Smooth muscle cell of the brain vasculature (primary cell): Measurements from ENCODE around the gene COX7A2L.
"Not testable (repeated sequence)": the region's sequence is repeated elsewhere in the genome, so short reads cannot be mapped to it uniquely, and the experiment has no call there.

Experiments used
- DNase-seq: peaks from one replicate; pipeline ENCODE4 v3.0.0-alpha.2; 2012; ENCODE audit warnings: low read depth, low spot score

The COX7A2L gene

DNA sequence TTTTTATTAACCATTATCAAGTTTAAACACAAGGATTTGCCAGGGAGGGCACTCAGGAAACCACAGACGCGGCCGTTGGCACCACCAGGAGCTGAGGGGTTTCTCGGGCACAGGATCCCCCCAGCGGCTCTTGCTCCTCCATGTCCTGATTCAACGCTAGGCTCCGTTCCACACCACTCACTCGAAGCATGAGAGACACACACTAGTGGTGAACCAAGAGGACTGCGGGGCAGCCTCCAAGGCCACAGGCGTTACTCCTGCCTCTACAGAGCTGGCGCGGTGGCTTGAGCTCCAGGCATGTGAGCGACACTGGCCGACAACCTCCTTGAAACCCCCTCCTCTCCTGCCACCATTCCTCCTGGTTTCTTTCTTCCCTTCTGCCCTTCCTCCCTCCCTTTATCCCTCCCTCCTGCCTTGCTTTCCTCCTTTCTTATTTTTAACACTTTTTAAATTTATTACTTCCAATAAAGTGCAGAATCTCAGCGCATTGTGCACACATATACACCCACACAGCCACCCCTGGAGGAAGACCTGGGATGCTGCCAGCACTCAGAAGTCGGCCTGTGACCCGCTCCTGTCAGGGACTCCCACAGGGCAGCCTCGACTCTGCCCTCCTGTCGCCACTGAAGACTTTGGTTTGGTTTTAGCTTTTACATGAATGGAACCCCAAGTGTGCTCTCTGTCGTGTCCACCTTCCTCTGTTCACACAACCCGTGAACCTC is 21.7 kb downstream of the COX7A2L start:
- DNase-seq: no peak

GRCh38 chr2:42338567-42339190 is 22.3 kb downstream of the COX7A2L start:
- no peak for DNase-seq

DNA sequence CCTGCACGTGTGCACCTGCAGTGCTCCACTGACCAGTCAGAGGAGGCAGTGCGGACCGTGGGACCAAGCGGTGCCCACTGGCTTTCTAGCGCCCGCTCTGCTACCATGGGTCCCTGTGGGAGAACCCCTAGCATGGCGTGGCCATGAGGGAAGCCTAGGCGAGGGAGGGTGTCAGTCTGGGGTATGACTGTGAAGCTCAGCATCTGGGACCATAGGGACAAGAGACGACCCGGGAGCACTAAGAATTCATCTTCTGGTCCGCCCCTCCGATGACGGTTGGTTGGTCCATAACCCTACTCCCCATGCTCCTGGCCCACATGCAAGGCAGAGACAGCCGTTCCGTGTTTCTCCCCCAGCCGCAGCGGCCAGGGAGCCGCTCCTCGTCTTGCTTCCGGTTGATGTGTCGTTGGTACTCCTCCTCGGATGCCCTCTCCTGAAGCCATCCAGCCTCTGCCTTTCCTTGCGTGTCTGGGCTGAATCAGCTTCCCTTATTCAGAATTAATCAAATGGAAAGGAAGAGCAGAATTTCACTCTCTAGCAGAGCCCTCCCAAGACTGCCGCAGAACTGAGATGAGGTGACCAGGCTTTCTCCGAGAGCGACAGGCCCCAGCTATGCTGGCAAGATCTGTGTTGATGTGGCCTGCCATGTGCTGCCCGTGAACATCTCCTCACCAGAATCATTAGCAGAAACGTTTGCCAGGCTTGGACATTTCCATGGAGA is 23.0 kb downstream of the COX7A2L start:
- no peak for DNase-seq

DNA sequence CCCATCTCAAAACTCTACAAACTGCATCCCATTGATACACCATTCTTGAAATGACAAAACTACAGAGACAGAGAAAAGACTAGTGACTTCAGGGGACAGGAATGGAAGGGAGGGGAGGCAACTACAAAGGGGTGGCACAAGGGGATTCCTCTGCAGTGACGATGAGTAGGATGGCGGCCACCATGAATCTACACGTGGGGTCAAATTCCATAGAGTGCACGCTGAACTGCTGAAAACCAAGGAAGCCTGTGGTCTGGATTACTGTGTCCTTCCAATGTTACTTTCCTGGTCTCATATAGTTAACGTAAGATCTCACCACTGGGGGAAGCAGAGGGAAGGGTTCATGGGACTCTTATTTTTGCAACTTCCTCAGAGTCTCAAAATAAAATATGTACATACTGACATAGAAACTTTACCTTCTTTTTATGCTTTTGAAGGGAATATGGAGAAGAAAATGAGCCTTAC is 23.6 kb downstream of the COX7A2L start:
- no peak for DNase-seq

GRCh38 chr2:42336361-42336965 is 24.6 kb downstream of the COX7A2L start:
- DNase-seq: no peak

DNA sequence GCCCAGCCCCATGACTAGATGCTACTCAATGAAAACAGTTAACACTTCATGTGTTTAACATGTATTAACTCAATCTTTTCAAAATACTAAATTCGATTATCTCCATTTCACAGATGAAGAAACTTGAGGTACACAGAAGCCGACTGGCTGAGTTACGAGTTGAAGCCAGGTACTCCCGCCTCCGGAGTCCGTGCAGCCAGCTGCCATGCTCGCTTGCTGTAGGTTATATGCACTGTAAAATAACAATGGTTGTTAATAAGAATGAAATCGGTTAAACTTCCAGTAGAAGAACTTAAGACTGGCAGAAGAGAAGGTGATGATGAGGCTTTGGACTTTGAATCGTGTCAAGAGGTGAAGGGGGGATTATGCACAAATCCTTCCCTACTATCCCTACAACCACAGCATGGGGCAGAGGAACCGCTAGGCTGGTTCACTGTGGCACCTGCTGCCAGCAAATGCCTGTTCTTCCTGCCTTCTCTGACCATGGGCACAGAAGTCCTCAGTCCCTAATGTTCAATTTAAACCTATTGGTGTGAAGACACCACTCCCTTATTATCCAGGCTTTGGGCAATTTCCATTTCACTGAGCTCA is 25.4 kb downstream of the COX7A2L start:
- DNase-seq: no peak

- not testable (repeated sequence) for DNase-seq
These were observed 26.2 kb downstream of the COX7A2L start for GRCh38 chr2:42334865-42335264.

DNA sequence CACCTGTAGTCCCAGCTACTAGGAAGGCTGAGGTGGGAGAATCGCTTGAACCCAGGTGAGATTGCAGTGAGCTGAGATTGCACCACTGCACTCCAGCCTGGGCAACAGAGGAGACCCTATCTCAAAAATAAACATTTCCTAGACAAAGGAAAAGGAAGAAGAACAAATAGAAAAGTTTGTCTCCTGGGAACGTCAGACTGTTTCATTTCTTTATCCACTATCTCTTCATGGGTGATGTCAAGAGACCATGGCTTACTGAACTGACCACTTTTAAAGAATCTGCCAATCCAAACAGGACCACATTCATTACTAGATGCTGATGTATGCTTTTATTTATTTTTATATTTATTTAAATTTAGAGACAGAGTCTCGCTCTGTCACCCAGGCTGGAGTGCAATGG is 26.8 kb downstream of the COX7A2L start:
- DNase-seq: no peak

- DNase-seq: no peak
These were observed 27.4 kb downstream of the COX7A2L start for GRCh38 chr2:42333579-42333978.

- no peak for DNase-seq
These were observed 28.4 kb downstream of the COX7A2L start for GRCh38 chr2:42332575-42332974.

GRCh38 chr2:42331569-42332284 is 29.3 kb downstream of the COX7A2L start:
- no peak for DNase-seq

- no peak for DNase-seq
These were observed 31.3 kb downstream of the COX7A2L start for GRCh38 chr2:42329736-42330135.

DNA sequence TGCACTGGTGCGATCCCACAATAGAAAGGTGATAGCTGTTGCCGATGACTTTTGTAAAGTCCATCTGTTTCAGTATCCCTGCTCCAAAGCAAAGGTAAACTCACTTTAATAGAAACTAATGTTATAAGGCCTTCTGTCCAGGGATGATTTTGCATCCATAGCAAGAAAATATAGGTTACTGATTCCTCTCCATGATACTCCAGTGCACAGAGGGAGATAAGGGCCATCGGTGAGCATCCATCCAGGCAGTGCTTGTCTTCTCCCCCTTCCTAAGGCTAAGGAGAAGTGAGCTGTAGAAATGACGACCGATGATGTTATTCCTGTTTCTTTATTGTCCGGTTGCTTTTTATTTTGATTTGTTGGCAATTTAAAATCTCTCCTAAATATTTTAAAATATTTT is 32.1 kb downstream of the COX7A2L start:
- no peak for DNase-seq

GRCh38 chr2:42328148-42328833 is 32.7 kb downstream of the COX7A2L start:
- no peak for DNase-seq

DNA sequence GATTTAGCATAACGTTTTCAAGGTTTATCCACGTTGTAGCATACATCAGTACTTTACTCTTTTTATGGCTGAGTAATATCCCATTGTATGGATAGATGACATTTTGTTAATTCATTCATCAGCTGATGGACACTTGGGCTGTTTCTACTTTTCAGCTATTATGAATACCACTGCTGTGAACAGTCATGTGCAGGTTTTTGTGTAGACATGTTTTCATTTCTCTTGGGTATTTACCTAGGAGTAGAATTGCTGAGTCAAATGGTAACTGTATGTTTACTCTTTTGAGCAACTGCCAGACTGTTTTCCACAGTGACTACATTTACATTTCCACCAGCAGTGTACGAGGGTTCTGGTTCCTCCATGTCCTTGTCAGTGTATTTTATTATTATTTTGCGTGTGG is 33.9 kb downstream of the COX7A2L start:
- DNase-seq: no peak

- DNase-seq: no peak
These were observed 35.4 kb downstream of the COX7A2L start for GRCh38 chr2:42325609-42326008.

- no peak for DNase-seq
These were observed 36.1 kb downstream of the COX7A2L start for GRCh38 chr2:42324949-42325348.

GRCh38 chr2:42324244-42324643 is 36.8 kb downstream of the COX7A2L start:
- no peak for DNase-seq

DNA sequence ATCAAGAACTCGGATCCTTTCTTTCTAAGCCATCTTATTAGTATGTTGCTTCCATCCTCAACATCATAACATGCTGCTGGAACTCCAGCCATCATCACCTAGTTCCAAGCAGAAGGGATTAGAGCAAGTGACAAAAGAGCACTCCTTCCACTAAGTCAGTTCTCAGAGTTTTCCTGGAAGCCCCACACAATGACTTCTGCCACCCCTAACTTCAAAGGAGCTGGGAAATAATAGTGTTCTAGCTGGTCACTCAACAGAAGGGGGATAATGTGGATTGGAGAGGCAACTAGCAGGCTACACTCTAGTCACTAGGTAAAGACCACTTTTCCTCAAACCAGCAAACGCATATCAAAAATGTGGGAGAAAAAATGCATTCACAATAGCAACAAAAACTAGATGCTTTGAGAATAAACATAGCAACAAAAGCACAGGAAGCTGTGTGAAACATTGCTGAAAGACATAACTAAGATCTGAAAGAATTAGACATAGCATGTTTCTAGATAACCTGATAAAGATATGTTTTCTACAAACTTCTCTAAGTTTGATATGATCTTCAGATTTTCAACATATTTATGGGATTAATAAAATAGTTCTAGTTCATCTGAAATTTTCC is 39.5 kb downstream of the COX7A2L start:
- DNase-seq: no peak

DNA sequence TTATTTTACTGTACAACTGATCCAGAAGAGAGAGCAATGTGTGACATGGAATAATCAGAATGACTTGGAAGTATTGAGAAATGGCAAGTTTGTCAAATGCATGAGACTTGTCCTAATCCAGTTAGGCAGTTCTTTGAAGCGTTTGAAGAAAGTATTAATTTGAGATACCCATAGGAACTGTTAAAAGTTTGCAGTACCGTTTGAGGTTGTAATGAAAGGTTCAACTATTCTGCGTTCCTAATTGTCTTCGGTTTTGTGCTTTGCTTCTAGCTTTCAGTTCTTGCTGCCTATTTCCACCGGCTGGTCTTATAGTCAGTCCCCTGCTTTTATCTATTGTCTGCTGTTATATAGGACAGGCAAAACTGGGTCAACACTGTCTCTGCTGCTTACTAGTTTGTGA is 41.8 kb downstream of the COX7A2L start:
- DNase-seq: no peak
